ENCODE measurements around the gene TMEM89.

TMEM89 gene

GRCh38 chr3:48641396-48641795 is 19.8 kb upstream of the TMEM89 start:
- no peak for DNase-seq

GRCh38 chr3:48639944-48640606 is 18.5 kb upstream of the TMEM89 start:
- no peak for DNase-seq

- DNase-seq: no peak
These were observed 15.7 kb upstream of the TMEM89 start for GRCh38 chr3:48637305-48637704.

GRCh38 chr3:48636149-48636655 is 14.6 kb upstream of the TMEM89 start:
- DNase-seq: no peak

- DNase-seq: peak; percentile 98
These were observed 13.9 kb upstream of the TMEM89 start, which contains the start of gene SLC26A6 for GRCh38 chr3:48635222-48636021. TSS of gene SLC26A6 (minus strand) at chr3:48635461. CDS start at chr3:48635393, 68 bp downstream.

GRCh38 chr3:48634661-48635221 is 13.2 kb upstream of the TMEM89 start:
- DNase-seq: no peak

GRCh38 chr3:48633743-48634142 is 12.2 kb upstream of the TMEM89 start:
- no peak for DNase-seq

- DNase-seq: no peak
These were observed 11.7 kb upstream of the TMEM89 start for GRCh38 chr3:48633256-48633655.

GRCh38 chr3:48631516-48632448 is 10.2 kb upstream of the TMEM89 start:
- no peak for DNase-seq

- no peak for DNase-seq
These were observed 9.3 kb upstream of the TMEM89 start for GRCh38 chr3:48630833-48631232.

GRCh38 chr3:48630407-48630806 is 8.8 kb upstream of the TMEM89 start:
- no peak for DNase-seq

- no peak for DNase-seq
These were observed 8.3 kb upstream of the TMEM89 start for GRCh38 chr3:48629894-48630293.

GRCh38 chr3:48628277-48629017 is 6.9 kb upstream of the TMEM89 start:
- no peak for DNase-seq

- DNase-seq: no peak
These were observed 4.0 kb upstream of the TMEM89 start for GRCh38 chr3:48625600-48625999.

GRCh38 chr3:48624767-48625166 is 3.2 kb upstream of the TMEM89 start:
- no peak for DNase-seq

GRCh38 chr3:48623851-48624547 is 2.4 kb upstream of the TMEM89 start:
- DNase-seq: no peak

GRCh38 chr3:48619541-48620524 is 1.7 kb downstream of the TMEM89 start:
- DNase-seq: no peak

- no peak for DNase-seq
These were observed 4.0 kb downstream of the TMEM89 start for GRCh38 chr3:48617559-48617958.

GRCh38 chr3:48614044-48614443 is 7.5 kb downstream of the TMEM89 start:
- no peak for DNase-seq

- no peak for DNase-seq
These were observed 9.3 kb downstream of the TMEM89 start for GRCh38 chr3:48612309-48612708.
